Smooth muscle cell (in vitro differentiated cells): ENCODE measurements around the gene LHFPL2. TPM values are rescaled to one million over a fixed set of nuclear protein-coding genes. Genes with fewer than 3 reads are reported as not detected.

Experiments
- DNase-seq: peaks from one replicate; lab custom pipeline; 2025; ENCODE audit not compliant: unreplicated experiment; lab: John Stamatoyannopoulos, UW
- H2AFZ ChIP-seq: fragments of 200-600 bp; sonication (generic); 2 replicates; pipeline ENCODE4 v1.6.0; 2016; ENCODE audit warnings: antibody characterized with exemption, low read depth, mild to moderate bottlenecking
- H3F3A ChIP-seq: fragments of 200-600 bp; sonication (generic); 2 replicates; pipeline ENCODE4 v1.6.0; 2017; ENCODE audit warnings: antibody characterized with exemption, low read depth
- H3K27ac ChIP-seq: fragments of 200-600 bp; sonication (generic); 2 replicates; pipeline ENCODE4 v1.5.1; 2016; ENCODE audit warnings: low read depth, mild to moderate bottlenecking
- H3K27me3 ChIP-seq: fragments of 200-600 bp; sonication (generic); 2 replicates; pipeline ENCODE4 v1.6.1; 2016; ENCODE audit warnings: low read depth, mild to moderate bottlenecking
- H3K36me3 ChIP-seq: fragments of 200-600 bp; sonication (generic); 2 replicates; pipeline ENCODE4 v1.5.1; 2016; ENCODE audit warnings: low read depth
- H3K4me1 ChIP-seq: fragments of 200-600 bp; sonication (generic); 2 replicates; pipeline ENCODE4 v1.5.1; 2016; ENCODE audit warnings: low read depth
- H3K4me2 ChIP-seq: fragments of 200-600 bp; sonication (generic); 2 replicates; pipeline ENCODE4 v1.6.0; 2016; ENCODE audit warnings: mild to moderate bottlenecking
- H3K4me3 ChIP-seq: fragments of 200-600 bp; sonication (generic); 2 replicates; pipeline ENCODE4 v1.5.1; 2016; ENCODE audit warnings: mild to moderate bottlenecking
- H3K79me2 ChIP-seq: fragments of 200-600 bp; sonication (generic); 2 replicates; pipeline ENCODE4 v1.6.0; 2016; ENCODE audit warnings: low read depth, mild to moderate bottlenecking
- H3K9ac ChIP-seq: fragments of 200-600 bp; sonication (generic); 2 replicates; pipeline ENCODE4 v1.6.0; 2016; ENCODE audit warnings: low read depth
- H3K9me3 ChIP-seq: fragments of 200-600 bp; sonication (generic); replicated peaks from 2 replicates; pipeline ENCODE4 v1.5.1; 2016; ENCODE audit warnings: low read depth
- H4K20me1 ChIP-seq: fragments of 200-600 bp; sonication (generic); 2 replicates; pipeline ENCODE4 v1.6.0; 2016; ENCODE audit warnings: low read depth
- WGBS: methylation state at CpG from one replicate; pipeline ENCODE4 v1.1.7; 2016; ENCODE audit warnings: low lambda C conversion rate; 5-methylcytosine and 5-hydroxymethylcytosine counted together
- polyA plus RNA-seq: library from polyadenylated mRNA; unstranded; fragments of >200 nt; fragmentation: Nextera tagmentation; extraction: Ambion mirVana; gene quantifications from 2 replicates; pipeline ENCODE4 v1.2.1, GENCODE V29; 2016
- total RNA-seq: library from RNA; depleted of rRNA; stranded (reverse); fragments of >200 nt; gene quantifications from 2 replicates; pipeline ENCODE4 v1.2.3, GENCODE V29; 2014
- TF ChIP-seq, protein P1 (sequence below): fragments of 200-600 bp; sonication (generic); IDR thresholded peaks from 2 replicates; pipeline ENCODE4 v1.5.1; 2017; ENCODE audit warnings: borderline replicate concordance, mild to moderate bottlenecking, antibody characterized with exemption; ENCODE audit not compliant: insufficient read depth, poor library complexity, severe bottlenecking

The LHFPL2 gene
- total and polyA plus RNA-seq, 2 experiments from 2014 or later, result 13.4 to 18.6 TPM

DNA sequence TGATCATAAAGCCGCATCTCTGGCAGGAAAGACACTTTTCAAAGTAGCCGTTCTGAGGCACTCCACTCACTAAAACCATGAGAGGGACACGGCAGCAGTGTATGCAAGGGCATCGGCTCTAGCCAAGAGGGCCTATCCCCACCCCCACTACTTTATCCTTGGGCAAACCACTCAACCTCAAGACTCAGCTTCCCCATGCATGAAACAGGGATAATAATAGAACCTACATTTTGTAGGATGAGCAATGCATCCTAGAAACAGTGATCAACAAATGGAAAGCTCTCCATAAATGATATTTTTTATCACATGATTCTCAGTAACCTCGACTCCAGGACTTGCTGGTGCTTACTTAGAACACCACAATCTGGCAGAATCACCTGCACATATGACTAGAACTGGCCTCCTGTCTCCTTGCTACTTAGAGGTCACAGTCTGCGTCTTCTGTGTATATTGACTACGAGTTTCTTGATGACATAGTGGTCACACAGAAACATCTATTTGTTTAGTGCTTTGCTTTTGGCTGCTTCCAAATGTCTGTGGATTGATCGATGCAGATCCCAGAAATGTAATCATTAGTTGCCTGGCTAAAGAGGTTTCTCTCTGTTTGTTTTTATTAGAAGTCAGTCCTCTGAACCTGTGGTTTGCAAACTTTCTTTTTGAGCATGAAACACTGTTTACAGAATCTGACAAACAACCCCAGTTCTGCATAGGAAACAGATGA is 102.1 kb downstream of the LHFPL2 start:
- Histone ChIP-seq H3K9ac (no peak overlapping the region), H3K36me3 (no peaks in the 10 kb centered on the region), H3K4me1 (peaks cover 5% of the 10 kb centered on the region), H3F3A (peaks cover 6% of the 10 kb centered on the region), H4K20me1 (peaks cover 24% of the 10 kb centered on the region), H3K4me3 (no peak overlapping the region), H3K27ac (no peak overlapping the region), H3K27me3 (no peaks in the 10 kb centered on the region), H3K9me3 (no peaks in the 10 kb centered on the region), H3K79me2 (no peaks in the 10 kb centered on the region), H3K4me2 (no peak overlapping the region), H2AFZ (no peak overlapping the region)
- TF ChIP-seq, protein P1, sequence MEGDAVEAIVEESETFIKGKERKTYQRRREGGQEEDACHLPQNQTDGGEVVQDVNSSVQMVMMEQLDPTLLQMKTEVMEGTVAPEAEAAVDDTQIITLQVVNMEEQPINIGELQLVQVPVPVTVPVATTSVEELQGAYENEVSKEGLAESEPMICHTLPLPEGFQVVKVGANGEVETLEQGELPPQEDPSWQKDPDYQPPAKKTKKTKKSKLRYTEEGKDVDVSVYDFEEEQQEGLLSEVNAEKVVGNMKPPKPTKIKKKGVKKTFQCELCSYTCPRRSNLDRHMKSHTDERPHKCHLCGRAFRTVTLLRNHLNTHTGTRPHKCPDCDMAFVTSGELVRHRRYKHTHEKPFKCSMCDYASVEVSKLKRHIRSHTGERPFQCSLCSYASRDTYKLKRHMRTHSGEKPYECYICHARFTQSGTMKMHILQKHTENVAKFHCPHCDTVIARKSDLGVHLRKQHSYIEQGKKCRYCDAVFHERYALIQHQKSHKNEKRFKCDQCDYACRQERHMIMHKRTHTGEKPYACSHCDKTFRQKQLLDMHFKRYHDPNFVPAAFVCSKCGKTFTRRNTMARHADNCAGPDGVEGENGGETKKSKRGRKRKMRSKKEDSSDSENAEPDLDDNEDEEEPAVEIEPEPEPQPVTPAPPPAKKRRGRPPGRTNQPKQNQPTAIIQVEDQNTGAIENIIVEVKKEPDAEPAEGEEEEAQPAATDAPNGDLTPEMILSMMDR, result no peak
- WGBS, result 93% methylated on average over 8 of the region's 8 CpGs
- no peak for DNase-seq

DNA sequence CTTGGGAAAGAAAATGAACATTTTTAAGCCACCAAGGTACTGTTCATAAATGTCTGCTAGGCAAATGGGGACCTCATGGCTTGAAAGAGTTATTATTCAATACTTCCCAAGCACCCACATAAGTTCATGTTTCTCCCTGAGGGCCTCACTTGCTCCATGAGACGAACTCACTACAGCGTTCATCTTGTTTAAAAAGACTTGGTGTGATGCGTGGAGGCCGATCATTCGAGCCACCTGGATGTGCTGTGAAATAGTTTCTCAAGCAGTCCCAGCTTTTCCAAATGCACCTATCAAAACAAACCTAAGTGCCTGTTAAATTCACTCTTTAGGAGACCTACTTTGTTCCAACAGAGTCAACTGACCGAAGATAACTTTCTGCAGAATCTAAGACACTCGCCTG is 103.2 kb downstream of the LHFPL2 start:
- TF ChIP-seq, protein P1, result no peak
- Histone ChIP-seq H4K20me1 (peaks cover 33% of the 10 kb centered on the region), H3K9me3 (no peaks in the 10 kb centered on the region), H3K36me3 (no peaks in the 10 kb centered on the region), H3K4me3 (no peak overlapping the region), H3K79me2 (no peaks in the 10 kb centered on the region), H3F3A (peaks cover 15% of the 10 kb centered on the region), H3K4me2 (peak overlapping the region; percentile 4), H3K9ac (no peak overlapping the region), H3K27ac (no peak overlapping the region), H3K27me3 (no peaks in the 10 kb centered on the region), H2AFZ (no peak overlapping the region), H3K4me1 (peaks cover 15% of the 10 kb centered on the region)
- WGBS, result over 99% methylated on average over 7 of the region's 7 CpGs
- no peak for DNase-seq

DNA sequence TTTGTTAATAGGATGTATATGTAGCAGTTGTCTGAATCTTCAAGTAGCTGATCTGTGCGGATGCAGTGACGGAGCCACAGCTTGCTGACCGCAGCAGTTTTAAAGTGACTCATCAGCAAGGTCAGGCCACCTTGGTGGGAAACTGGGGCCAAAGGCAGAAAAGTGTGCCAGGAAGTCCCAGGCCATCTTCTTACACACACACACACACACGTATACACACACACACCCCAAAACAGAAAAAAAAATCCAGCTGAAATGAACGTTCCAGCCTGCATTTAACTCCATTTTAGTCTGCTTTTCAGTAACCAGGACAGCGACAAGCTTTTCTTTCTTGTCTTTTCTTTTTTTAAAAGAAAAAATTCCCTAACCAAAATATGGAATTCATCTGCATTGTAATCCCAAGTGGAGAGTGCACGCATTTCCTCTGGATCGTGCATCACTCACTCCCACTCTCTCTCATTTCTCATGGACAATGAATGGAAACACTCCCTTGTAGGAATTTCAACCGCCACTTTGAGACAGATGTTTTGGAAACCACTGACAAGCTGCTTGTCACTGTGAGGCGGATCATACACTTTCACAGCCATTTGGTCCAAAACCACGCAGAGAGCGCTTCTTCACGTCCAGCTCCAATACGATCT is 103.9 kb downstream of the LHFPL2 start:
- DNase-seq, result no peak
- 51% methylated on average over 14 of the region's 14 CpGs for WGBS
- H3K9ac ChIP-seq, result no peak overlapping the region

More for the DNA sequence above, 103.9 kb downstream of the LHFPL2 start:
- H3K27me3 ChIP-seq, result no peaks in the 10 kb centered on the region
- no peaks in the 10 kb centered on the region for H3K9me3 ChIP-seq
- H3K27ac ChIP-seq, result peak overlapping the region; percentile 51
- H3K4me1 ChIP-seq, result peaks cover 17% of the 10 kb centered on the region
- H3K4me3 ChIP-seq, result no peak overlapping the region
- H2AFZ ChIP-seq, result no peak overlapping the region
- no peaks in the 10 kb centered on the region for H3K79me2 ChIP-seq
- peak overlapping the region; percentile 4 for H3K4me2 ChIP-seq
- peaks cover 35% of the 10 kb centered on the region for H4K20me1 ChIP-seq
- H3F3A ChIP-seq, result peaks cover 15% of the 10 kb centered on the region
- TF ChIP-seq, protein P1, result no peak
- no peaks in the 10 kb centered on the region for H3K36me3 ChIP-seq
